ENCODE measurements around the gene PRM1.

DNA sequence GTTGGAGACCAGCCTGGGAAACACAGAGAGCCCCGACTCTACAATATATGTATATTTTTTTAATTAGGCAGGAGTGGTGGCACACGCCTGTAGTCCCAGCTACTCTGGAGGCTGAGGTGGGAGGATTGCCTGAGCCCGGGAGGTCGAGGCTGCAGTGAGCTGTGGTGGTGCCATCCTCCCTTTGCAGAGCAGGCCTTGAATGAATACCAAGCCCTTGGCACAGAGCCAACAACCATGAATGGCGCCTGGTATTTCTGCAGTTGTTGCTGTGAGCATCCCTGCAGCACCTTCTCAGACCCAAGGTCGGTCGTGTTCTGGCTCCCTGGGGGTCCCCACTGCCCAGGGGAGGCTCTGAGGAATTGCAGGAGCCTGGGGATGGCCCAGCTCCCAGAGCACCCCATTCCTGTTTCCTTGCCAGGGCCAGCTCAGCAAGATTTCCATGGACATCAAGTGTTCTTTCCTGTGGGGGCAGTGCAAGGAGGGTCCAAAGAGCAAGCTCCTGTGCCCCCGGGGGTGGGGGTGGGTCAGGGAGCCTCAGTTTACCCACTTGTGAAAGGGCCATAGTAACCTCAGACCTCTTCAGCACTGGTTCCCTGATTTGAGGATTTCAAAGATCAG, 38.5 kb upstream of the PRM1 start:
- TF ChIP-seq POLR2AphosphoS5 (IDR thresholded peaks at IDR 0.05; ENCODE audit: low read depth, low read length): no peak
- TF ChIP-seq, protein P1, sequence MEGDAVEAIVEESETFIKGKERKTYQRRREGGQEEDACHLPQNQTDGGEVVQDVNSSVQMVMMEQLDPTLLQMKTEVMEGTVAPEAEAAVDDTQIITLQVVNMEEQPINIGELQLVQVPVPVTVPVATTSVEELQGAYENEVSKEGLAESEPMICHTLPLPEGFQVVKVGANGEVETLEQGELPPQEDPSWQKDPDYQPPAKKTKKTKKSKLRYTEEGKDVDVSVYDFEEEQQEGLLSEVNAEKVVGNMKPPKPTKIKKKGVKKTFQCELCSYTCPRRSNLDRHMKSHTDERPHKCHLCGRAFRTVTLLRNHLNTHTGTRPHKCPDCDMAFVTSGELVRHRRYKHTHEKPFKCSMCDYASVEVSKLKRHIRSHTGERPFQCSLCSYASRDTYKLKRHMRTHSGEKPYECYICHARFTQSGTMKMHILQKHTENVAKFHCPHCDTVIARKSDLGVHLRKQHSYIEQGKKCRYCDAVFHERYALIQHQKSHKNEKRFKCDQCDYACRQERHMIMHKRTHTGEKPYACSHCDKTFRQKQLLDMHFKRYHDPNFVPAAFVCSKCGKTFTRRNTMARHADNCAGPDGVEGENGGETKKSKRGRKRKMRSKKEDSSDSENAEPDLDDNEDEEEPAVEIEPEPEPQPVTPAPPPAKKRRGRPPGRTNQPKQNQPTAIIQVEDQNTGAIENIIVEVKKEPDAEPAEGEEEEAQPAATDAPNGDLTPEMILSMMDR (IDR thresholded peaks at IDR 0.05): no peak
- TF ChIP-seq SIN3A (IDR thresholded peaks at IDR 0.05; ENCODE audit: borderline replicate concordance, insufficient read depth, low read depth, low read length): no peak
- TF ChIP-seq TCF7L2 (IDR thresholded peaks at IDR 0.05; ENCODE audit: low read depth, low read length): no peak
- TF ChIP-seq, protein P2, sequence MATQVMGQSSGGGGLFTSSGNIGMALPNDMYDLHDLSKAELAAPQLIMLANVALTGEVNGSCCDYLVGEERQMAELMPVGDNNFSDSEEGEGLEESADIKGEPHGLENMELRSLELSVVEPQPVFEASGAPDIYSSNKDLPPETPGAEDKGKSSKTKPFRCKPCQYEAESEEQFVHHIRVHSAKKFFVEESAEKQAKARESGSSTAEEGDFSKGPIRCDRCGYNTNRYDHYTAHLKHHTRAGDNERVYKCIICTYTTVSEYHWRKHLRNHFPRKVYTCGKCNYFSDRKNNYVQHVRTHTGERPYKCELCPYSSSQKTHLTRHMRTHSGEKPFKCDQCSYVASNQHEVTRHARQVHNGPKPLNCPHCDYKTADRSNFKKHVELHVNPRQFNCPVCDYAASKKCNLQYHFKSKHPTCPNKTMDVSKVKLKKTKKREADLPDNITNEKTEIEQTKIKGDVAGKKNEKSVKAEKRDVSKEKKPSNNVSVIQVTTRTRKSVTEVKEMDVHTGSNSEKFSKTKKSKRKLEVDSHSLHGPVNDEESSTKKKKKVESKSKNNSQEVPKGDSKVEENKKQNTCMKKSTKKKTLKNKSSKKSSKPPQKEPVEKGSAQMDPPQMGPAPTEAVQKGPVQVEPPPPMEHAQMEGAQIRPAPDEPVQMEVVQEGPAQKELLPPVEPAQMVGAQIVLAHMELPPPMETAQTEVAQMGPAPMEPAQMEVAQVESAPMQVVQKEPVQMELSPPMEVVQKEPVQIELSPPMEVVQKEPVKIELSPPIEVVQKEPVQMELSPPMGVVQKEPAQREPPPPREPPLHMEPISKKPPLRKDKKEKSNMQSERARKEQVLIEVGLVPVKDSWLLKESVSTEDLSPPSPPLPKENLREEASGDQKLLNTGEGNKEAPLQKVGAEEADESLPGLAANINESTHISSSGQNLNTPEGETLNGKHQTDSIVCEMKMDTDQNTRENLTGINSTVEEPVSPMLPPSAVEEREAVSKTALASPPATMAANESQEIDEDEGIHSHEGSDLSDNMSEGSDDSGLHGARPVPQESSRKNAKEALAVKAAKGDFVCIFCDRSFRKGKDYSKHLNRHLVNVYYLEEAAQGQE (IDR thresholded peaks at IDR 0.05; ENCODE audit: insufficient read depth in 1 of 2, low read depth in 2 of 2, low read length in 1 of 2): no peak

Data from Panc1 (cell line).